IPS-20b (cell line): ENCODE measurements around the gene SLC50A1.
A peak's percentile ranks its signal among the peaks of the same experiment; 100 is the strongest.

Experiments
- H3K27ac ChIP-seq: one replicate; pipeline ENCODE4 v1.5.1; 2013; ENCODE audit warnings: low read length
- H3K27me3 ChIP-seq: 2 replicates; pipeline ENCODE4 v1.6.1; 2013; ENCODE audit warnings: mild to moderate bottlenecking, low read length, inconsistent platforms; ENCODE audit not compliant: insufficient read depth
- H3K36me3 ChIP-seq: 2 replicates; pipeline ENCODE4 v1.6.1; 2013; ENCODE audit warnings: low read depth, mild to moderate bottlenecking, inconsistent platforms, low read length, moderate library complexity; ENCODE audit not compliant: insufficient read depth
- H3K4me1 ChIP-seq: 2 replicates; pipeline ENCODE4 v1.6.1; 2013; ENCODE audit warnings: mild to moderate bottlenecking, control low read depth, inconsistent platforms, low read length, moderate library complexity; ENCODE audit not compliant: insufficient read depth
- H3K4me3 ChIP-seq: 2 replicates; pipeline ENCODE4 v1.5.1; 2013; ENCODE audit warnings: mild to moderate bottlenecking, low read length, inconsistent platforms
- H3K9ac ChIP-seq: 2 replicates; pipeline ENCODE4 v1.6.1; 2013; ENCODE audit warnings: low read depth, mild to moderate bottlenecking, inconsistent platforms, low read length, moderate library complexity
- H3K9me3 ChIP-seq: 2 replicates; pipeline ENCODE4 v1.6.1; 2013; ENCODE audit warnings: mild to moderate bottlenecking, low read depth, low read length, inconsistent platforms; ENCODE audit not compliant: insufficient read depth

Gene SLC50A1, protein sequence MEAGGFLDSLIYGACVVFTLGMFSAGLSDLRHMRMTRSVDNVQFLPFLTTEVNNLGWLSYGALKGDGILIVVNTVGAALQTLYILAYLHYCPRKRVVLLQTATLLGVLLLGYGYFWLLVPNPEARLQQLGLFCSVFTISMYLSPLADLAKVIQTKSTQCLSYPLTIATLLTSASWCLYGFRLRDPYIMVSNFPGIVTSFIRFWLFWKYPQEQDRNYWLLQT

GRCh38 chr1:155135415-155136028, at the start of gene SLC50A1:
Gene SLC50A1, plus strand, starts transcription at chr1:155135852. Its CDS starts 60 bp downstream, at chr1:155135912.
- H3K9ac ChIP-seq, result peak within 1 kb of the TSS; percentile 96
- peaks cover 13% of the 10 kb centered on the region for H3K27me3 ChIP-seq
- H3K4me3 ChIP-seq, result peak within 1 kb of the TSS; percentile 98
- H3K27ac ChIP-seq, result peak within 1 kb of the TSS; percentile 94
- H3K4me1 ChIP-seq, result peaks cover 7% of the 10 kb centered on the region
- no peaks in the 10 kb centered on the region for H3K9me3 ChIP-seq
- H3K36me3 ChIP-seq, result peaks cover 15% of the 10 kb centered on the region

DNA sequence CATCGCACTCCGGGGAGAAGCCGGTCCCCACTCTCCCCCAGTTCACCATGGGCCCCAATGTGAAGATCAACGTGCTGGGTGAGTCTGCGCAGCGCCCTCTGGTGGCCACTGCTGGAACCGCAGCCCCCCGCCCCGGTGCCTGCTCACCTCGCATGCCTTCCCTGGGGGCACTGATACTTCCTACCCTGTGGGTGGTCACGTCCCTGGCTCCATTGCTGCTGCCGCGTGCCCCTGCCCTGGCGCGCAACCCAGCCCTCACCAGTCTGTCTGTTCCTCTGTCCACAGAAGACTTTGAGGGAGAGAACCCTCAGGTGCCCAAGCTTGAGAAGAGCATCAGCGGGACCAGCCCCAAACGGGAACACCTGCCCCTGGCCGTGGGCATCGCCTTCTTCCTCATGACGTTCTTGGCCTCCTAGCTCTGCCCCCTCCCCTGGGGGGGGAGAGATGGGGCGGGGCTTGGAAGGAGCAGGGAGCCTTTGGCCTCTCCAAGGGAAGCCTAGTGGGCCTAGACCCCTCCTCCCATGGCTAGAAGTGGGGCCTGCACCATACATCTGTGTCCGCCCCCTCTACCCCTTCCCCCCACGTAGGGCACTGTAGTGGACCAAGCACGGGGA, 49.4 kb upstream of the SLC50A1 start:
- Histone ChIP-seq H3K27ac (no peak overlapping the region), H3K4me3 (peak overlapping the region; percentile 82; the same call in 1 of the 2 replicates), H3K9me3 (no peaks in the 10 kb centered on the region), H3K27me3 (peaks cover 33% of the 10 kb centered on the region), H3K36me3 (no peaks in the 10 kb centered on the region), H3K4me1 (peaks cover 11% of the 10 kb centered on the region), H3K9ac (no peak overlapping the region)

DNA sequence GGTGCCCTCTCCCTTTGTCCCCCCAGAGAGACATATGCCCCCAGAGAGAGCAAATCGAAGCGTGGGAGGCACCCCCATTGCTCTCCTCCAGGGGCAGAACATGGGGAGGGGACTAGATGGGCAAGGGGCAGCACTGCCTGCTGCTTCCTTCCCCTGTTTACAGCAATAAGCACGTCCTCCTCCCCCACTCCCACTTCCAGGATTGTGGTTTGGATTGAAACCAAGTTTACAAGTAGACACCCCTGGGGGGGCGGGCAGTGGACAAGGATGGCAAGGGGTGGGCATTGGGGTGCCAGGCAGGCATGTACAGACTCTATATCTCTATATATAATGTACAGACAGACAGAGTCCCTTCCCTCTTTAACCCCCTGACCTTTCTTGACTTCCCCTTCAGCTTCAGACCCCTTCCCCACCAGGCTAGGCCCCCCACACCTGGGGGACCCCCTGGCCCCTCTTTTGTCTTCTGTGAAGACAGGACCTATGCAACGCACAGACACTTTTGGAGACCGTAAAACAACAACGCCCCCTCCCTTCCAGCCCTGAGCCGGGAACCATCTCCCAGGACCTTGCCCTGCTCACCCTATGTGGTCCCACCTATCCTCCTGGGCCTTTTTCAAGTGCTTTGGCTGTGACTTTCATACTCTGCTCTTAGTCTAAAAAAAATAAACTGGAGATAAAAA, 48.7 kb upstream of the SLC50A1 start:
- Histone ChIP-seq H3K27me3 (peaks cover 31% of the 10 kb centered on the region), H3K9me3 (no peaks in the 10 kb centered on the region), H3K4me3 (no peak overlapping the region), H3K9ac (no peak overlapping the region), H3K36me3 (no peaks in the 10 kb centered on the region), H3K4me1 (peaks cover 9% of the 10 kb centered on the region; the same call in 1 of the 2 replicates), H3K27ac (no peak overlapping the region)

DNA sequence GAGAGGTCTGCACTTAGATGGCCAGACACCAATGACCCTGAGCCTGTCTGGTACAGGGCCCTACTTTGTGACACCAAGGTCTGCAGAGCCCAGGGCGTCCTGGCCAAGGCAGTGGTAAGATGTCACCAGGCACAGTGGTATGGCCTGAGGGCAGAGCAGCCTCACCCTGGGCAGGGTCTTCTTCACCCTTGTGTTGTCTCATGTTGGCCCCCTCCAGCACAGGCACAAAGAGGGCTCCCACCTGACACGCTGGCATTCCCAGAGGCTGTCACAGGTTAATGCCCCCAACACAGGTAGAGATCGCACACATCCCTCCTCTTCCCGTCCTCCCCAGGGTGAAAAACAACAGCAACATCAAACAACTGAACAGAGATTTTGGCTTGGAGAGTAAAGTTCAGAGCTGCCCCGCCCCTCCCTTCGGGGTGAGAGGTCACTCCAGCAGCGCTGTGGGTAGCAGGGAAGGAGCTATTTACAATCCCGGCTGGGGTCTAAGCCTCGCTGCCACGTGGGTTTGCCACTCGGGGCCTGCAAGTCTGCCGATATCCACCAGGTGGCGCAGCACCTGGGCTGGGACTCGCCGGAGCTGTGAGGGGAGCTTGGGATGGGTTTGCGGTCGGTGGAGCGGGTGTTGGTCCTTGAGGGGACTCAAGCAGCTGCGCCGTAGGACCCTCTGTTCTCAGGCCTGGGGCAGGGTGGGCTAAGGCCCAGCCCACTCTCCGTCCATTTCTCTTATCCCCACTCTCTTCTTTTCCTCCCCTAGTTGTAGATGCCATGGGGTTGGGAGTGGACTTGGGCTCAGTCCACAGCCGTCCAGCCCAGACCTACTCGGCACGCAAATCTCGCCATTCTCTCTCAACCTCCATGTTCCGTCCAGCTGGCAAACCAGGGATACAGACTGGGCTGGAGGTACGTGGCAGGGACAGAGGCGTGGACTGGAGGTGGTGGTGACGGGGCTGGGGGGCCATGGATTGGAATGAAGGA, 44.3 kb upstream of the SLC50A1 start:
- Histone ChIP-seq H3K27ac (no peak overlapping the region), H3K36me3 (no peaks in the 10 kb centered on the region), H3K9ac (no peak overlapping the region), H3K4me3 (peak overlapping the region; percentile 33; the same call in 1 of the 2 replicates), H3K9me3 (no peaks in the 10 kb centered on the region), H3K4me1 (peaks cover 7% of the 10 kb centered on the region; the same call in 1 of the 2 replicates), H3K27me3 (peaks cover 15% of the 10 kb centered on the region)

DNA sequence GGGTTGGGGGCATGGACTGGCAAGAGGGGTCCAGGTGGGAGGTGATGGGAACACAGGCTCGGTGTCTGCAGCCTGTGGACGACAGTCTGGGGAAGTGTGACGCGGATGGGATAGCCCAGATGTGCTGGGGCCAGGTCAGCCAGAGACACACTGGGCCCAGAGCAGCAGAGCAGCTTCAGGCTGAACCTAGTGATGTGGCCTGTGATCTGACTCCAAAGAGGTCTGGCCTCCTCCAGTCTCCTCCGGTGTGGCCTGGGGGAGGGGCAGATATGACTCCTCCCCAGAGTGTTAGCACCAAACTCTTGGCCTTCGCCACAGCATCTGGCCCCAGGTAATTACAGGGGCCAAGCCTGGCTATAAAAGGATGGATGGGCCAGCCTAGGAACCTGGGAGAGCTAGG, 43.5 kb upstream of the SLC50A1 start:
- Histone ChIP-seq H3K9ac (no peak overlapping the region), H3K9me3 (no peaks in the 10 kb centered on the region), H3K4me3 (no peak overlapping the region), H3K36me3 (no peaks in the 10 kb centered on the region), H3K4me1 (0 out of 2 replicates have a peak, but pooled peaks cover 5% of the 10 kb centered on the region), H3K27ac (no peak overlapping the region), H3K27me3 (peaks cover 15% of the 10 kb centered on the region)

- Histone ChIP-seq H3K9me3 (no peaks in the 10 kb centered on the region), H3K27ac (no peak overlapping the region), H3K4me3 (no peak overlapping the region), H3K4me1 (0 out of 2 replicates have a peak, but pooled peaks cover 3% of the 10 kb centered on the region), H3K9ac (no peak overlapping the region), H3K36me3 (no peaks in the 10 kb centered on the region), H3K27me3 (peaks cover 15% of the 10 kb centered on the region)
Observed at GRCh38 chr1:155092641-155093040, 43.0 kb upstream of the SLC50A1 start.

DNA sequence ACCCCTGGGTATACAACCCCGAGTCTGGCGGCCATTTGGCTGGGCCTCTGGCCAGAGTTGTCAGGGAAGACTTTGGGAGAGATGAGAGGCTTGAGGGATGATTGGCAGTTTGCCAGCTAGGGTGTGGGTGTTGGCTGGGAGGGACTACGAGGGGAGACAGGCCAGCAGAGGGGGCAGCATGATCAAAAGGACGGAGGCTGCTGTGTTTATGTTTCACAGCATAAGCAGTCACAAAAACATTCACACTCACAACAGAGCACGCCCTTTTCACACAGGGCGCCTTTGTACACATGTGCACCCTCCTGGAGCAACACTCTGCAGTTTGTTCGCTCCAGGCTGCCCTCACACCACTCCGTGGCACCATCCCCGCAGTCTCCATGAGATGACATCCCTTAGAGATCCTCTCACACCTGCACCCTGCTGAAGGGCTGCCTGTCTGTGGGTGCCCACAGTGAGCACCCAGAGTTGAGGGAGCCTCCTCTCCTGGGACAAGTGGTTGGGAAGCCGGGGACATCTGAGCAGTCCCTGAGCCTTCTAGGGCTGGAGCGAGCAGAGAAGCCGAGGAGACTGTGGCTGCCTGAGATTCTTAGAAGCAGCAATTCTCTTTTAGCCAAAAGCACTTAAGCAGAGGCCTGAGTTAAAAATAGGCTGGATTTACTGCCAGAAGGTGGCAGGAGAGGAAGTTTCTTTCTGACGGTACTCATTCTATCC, 41.6 kb upstream of the SLC50A1 start:
- 0 out of 2 replicates have a peak, but pooled peaks cover 3% of the 10 kb centered on the region for H3K4me1 ChIP-seq
- no peaks in the 10 kb centered on the region for H3K9me3 ChIP-seq
- H3K4me3 ChIP-seq, result no peak overlapping the region
- H3K27me3 ChIP-seq, result peaks cover 15% of the 10 kb centered on the region
- peak overlapping the region; percentile 29; the same call in 1 of the 2 replicates for H3K9ac ChIP-seq
- no peak overlapping the region for H3K27ac ChIP-seq
- no peaks in the 10 kb centered on the region for H3K36me3 ChIP-seq

DNA sequence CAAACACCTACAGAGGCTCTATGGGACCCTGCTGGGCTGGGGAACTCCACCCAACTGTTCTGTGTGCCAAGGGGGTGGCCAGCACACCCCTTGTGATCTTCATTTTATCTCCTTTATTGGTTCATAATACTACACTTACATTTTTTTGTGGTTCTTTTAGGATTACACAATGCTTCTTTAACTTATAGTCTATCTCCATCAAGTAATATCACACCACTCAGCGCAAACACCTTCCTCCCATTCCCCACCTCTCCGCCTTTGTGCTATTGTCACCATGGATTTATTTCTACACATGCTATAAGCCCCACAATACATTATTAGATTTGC, 41.1 kb upstream of the SLC50A1 start:
- no peak overlapping the region for H3K4me3 ChIP-seq
- no peak overlapping the region for H3K27ac ChIP-seq
- peaks cover 15% of the 10 kb centered on the region for H3K27me3 ChIP-seq
- no peaks in the 10 kb centered on the region for H3K9me3 ChIP-seq
- H3K4me1 ChIP-seq, result 0 out of 2 replicates have a peak, but pooled peaks cover 3% of the 10 kb centered on the region
- H3K36me3 ChIP-seq, result no peaks in the 10 kb centered on the region
- H3K9ac ChIP-seq, result no peak overlapping the region

DNA sequence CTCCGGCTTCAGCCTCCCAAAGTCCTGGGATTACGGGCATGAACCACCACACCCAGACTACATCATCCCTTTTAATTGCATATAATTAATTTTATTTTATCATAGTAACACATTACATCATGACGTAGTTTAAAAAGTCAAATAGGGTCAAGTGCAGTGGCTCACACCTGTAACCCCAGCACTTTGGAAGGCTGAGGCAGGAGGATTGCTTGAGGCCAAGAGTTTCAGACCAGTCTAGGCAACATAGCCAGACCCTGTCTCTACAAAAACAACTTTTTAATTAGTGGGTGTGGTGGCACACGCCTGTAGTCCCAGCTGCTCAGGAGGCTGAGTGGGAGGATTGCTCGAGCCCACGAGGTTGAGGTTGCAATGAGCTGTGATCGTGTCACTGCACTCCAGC, 36.3 kb upstream of the SLC50A1 start:
- Histone ChIP-seq H3K4me1 (no peaks in the 10 kb centered on the region), H3K9me3 (no peaks in the 10 kb centered on the region), H3K27ac (no peak overlapping the region), H3K27me3 (no peaks in the 10 kb centered on the region), H3K36me3 (no peaks in the 10 kb centered on the region), H3K4me3 (no peak overlapping the region), H3K9ac (no peak overlapping the region)

DNA sequence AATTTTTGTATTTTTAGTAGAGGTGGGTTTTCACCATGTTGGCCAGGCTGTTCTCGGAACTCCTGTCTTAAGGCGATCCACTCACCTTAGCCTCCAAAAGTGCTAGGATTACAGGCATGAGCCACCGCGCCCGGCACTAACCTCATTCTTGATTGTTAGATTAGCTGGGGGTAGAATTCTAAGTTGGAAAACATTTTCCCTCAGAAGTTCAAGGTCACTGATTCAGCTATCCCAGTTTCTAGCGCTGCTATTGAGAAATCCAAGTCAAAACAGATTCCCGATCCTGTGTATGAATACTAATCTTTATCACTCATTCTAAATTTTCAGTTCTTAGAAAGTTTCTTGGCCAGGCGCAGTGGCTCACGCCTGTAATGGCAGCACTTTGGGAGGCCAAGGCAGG, 32.3 kb upstream of the SLC50A1 start:
- Histone ChIP-seq H3K4me3 (no peak overlapping the region), H3K27me3 (no peaks in the 10 kb centered on the region; the same call in 1 of the 2 replicates), H3K4me1 (no peaks in the 10 kb centered on the region), H3K36me3 (no peaks in the 10 kb centered on the region), H3K9ac (no peak overlapping the region), H3K27ac (no peak overlapping the region), H3K9me3 (no peaks in the 10 kb centered on the region)
